Stimulated activated naive B cell treated with anti-CD40 and anti-IgM and Interleukin-4, amounts not matched to agents 10 μg/mL and 1 μg/mL and 100 μg/mL, for 72 hours (primary cell): Measurements from ENCODE around the gene PLG.
"Not testable (repeated sequence)": the region's sequence is repeated elsewhere in the genome, so short reads cannot be mapped to it uniquely, and the experiment has no call there.

Experiments used
- ATAC-seq, 2 donors: fragments of 150-1000 bp; cut with Tn5 transposase; replicated peaks; 2 replicates each; pipeline ENCODE4 v1.10.0; 2021; ENCODE audit warnings: moderate library complexity in 1 of 2
- DNase-seq: peaks from one replicate; pipeline ENCODE4 v3.0.0; 2021
- H3K27ac Mint-ChIP-seq: one replicate; pipeline ENCODE4 v1.8.0; 2022; ENCODE audit warnings: mild to moderate bottlenecking, mixed read lengths
- H3K27me3 Mint-ChIP-seq, 2 donors: one replicate each; pipeline ENCODE4 v1.8.0; 2022; ENCODE audit warnings: mixed read lengths in 2 of 2
- H3K36me3 Mint-ChIP-seq, 2 donors: one replicate each; pipeline ENCODE4 v1.8.0; 2022; ENCODE audit warnings: mixed read lengths in 2 of 2, mild to moderate bottlenecking in 1 of 2
- H3K4me1 Mint-ChIP-seq, 2 donors: one replicate each; pipeline ENCODE4 v1.8.0; 2022; ENCODE audit warnings: mixed read lengths in 2 of 2, mild to moderate bottlenecking in 1 of 2
- H3K4me3 Mint-ChIP-seq, 2 donors: one replicate each; pipeline ENCODE4 v1.8.0; 2022; ENCODE audit warnings: mild to moderate bottlenecking in 2 of 2, mixed read lengths in 2 of 2, moderate library complexity in 1 of 2
- H3K9me3 Mint-ChIP-seq, 2 donors: one replicate each; pipeline ENCODE4 v1.8.0; 2022; ENCODE audit warnings: mixed read lengths in 2 of 2, mild to moderate bottlenecking in 1 of 2

The PLG gene

GRCh38 chr6:160735523-160735922 is 33.5 kb downstream of the PLG start:
- Mint-ChIP-seq H3K27ac (no peak overlapping the region), H3K9me3 (no peaks in the 10 kb centered on the region), H3K4me1 (peaks cover 8 to 12% of the 10 kb centered on the region in 2 donors), H3K27me3 (peaks cover 14 to 26% of the 10 kb centered on the region in 2 donors), H3K36me3 (no peaks in the 10 kb centered on the region), H3K4me3 (no peak overlapping the region)
- ATAC-seq, result peak; percentile 37 to 54
- DNase-seq, result no peak

GRCh38 chr6:160737934-160738333 is 35.9 kb downstream of the PLG start:
- ATAC-seq, result no peak

GRCh38 chr6:160739955-160740354 is 37.9 kb downstream of the PLG start:
- Mint-ChIP-seq H3K27me3 (peaks cover 3 to 8% of the 10 kb centered on the region in 2 donors), H3K4me3 (no peak overlapping the region), H3K9me3 (peaks cover 5 to 6% of the 10 kb centered on the region in 2 donors), H3K4me1 (peaks cover 26 to 28% of the 10 kb centered on the region in 2 donors), H3K36me3 (no peaks in the 10 kb centered on the region), H3K27ac (no peak overlapping the region)
- ATAC-seq (no peak), DNase-seq (no peak)

More at GRCh38 chr6:160737934-160738333, 35.9 kb downstream of the PLG start:
- no peak for DNase-seq
- Mint-ChIP-seq H3K27ac (no peak overlapping the region), H3K9me3 (peaks cover under 1 to 2% of the 10 kb centered on the region in 2 donors), H3K27me3 (peaks cover 7 to 18% of the 10 kb centered on the region in 2 donors), H3K4me1 (peaks cover 26 to 32% of the 10 kb centered on the region in 2 donors), H3K4me3 (no peak overlapping the region), H3K36me3 (no peaks in the 10 kb centered on the region)

- DNase-seq, result peak; percentile 69
- H3K27me3 Mint-ChIP-seq, H3K9me3 Mint-ChIP-seq, H3K27ac Mint-ChIP-seq, H3K4me3 Mint-ChIP-seq, H3K36me3 Mint-ChIP-seq: not testable (repeated sequence)
- peaks cover 23 to 28% of the 10 kb centered on the region in 2 donors for H3K4me1 Mint-ChIP-seq
- peak; percentile 98 to 99 for ATAC-seq
Measured at GRCh38 chr6:160741012-160741411, 39.0 kb downstream of the PLG start.

GRCh38 chr6:160742090-160742489 is 40.0 kb downstream of the PLG start:
- Mint-ChIP-seq H3K27me3 (peaks cover 0 to 8% of the 10 kb centered on the region in 2 donors), H3K4me1 (peaks cover 23 to 28% of the 10 kb centered on the region in 2 donors), H3K4me3 (no peak overlapping the region), H3K27ac (peak overlapping the region; percentile 79), H3K9me3 (peaks cover 9 to 12% of the 10 kb centered on the region in 2 donors), H3K36me3 (no peaks in the 10 kb centered on the region)
- DNase-seq (no peak), ATAC-seq (peak; percentile 46 to 60)

GRCh38 chr6:160750276-160750689 is 48.2 kb downstream of the PLG start:
- Mint-ChIP-seq H3K27me3 (peaks cover 0 to 6% of the 10 kb centered on the region in 2 donors), H3K27ac (no peak overlapping the region), H3K4me3 (no peak overlapping the region), H3K36me3 (no peaks in the 10 kb centered on the region), H3K4me1 (no peaks in the 10 kb centered on the region), H3K9me3 (peaks cover 2 to 7% of the 10 kb centered on the region in 2 donors)
- ATAC-seq, result peak; percentile 77 to 84
- peak; percentile 35 for DNase-seq

GRCh38 chr6:160753211-160753610 is 51.2 kb downstream of the PLG start:
- DNase-seq, H3K9me3 Mint-ChIP-seq, H3K4me1 Mint-ChIP-seq, H3K4me3 Mint-ChIP-seq, ATAC-seq, H3K36me3 Mint-ChIP-seq, H3K27ac Mint-ChIP-seq: not testable (repeated sequence)
- H3K27me3 Mint-ChIP-seq, result peaks cover 10 to 16% of the 10 kb centered on the region in 2 donors

- DNase-seq (no peak), ATAC-seq (no peak)
- Mint-ChIP-seq H3K4me3 (no peak overlapping the region), H3K9me3 (no peaks in the 10 kb centered on the region), H3K27ac (no peak overlapping the region), H3K36me3 (no peaks in the 10 kb centered on the region), H3K4me1 (no peaks in the 10 kb centered on the region), H3K27me3 (peaks cover 19 to 21% of the 10 kb centered on the region in 2 donors)
Measured at GRCh38 chr6:160755165-160755564, 53.1 kb downstream of the PLG start.

- no peaks in the 10 kb centered on the region for H3K9me3 Mint-ChIP-seq
- ATAC-seq (no peak), DNase-seq (no peak)
- H3K4me3 Mint-ChIP-seq, result no peak overlapping the region
- H3K4me1 Mint-ChIP-seq, result no peaks in the 10 kb centered on the region
- H3K27ac Mint-ChIP-seq, result no peak overlapping the region
- peaks cover 19 to 21% of the 10 kb centered on the region in 2 donors for H3K27me3 Mint-ChIP-seq
- H3K36me3 Mint-ChIP-seq, result no peaks in the 10 kb centered on the region
Measured at GRCh38 chr6:160756021-160756420, 54.0 kb downstream of the PLG start.

- Mint-ChIP-seq H3K9me3 (peaks cover 2 to 4% of the 10 kb centered on the region in 2 donors), H3K4me1 (no peaks in the 10 kb centered on the region), H3K36me3 (no peaks in the 10 kb centered on the region), H3K27ac (no peak overlapping the region), H3K4me3 (no peak overlapping the region), H3K27me3 (peaks cover 21 to 23% of the 10 kb centered on the region in 2 donors)
- DNase-seq (no peak), ATAC-seq (no peak)
Measured at GRCh38 chr6:160756871-160757270, 54.8 kb downstream of the PLG start.

- Mint-ChIP-seq H3K27me3 (peaks cover 27 to 35% of the 10 kb centered on the region in 2 donors), H3K4me3 (no peak overlapping the region), H3K27ac (no peak overlapping the region), H3K4me1 (peaks cover 3 to 5% of the 10 kb centered on the region in 2 donors), H3K9me3 (peaks cover 8 to 10% of the 10 kb centered on the region in 2 donors), H3K36me3 (no peaks in the 10 kb centered on the region)
- DNase-seq (no peak), ATAC-seq (no peak)
Measured at GRCh38 chr6:160764847-160765246, 62.8 kb downstream of the PLG start.

GRCh38 chr6:160765412-160765811 is 63.4 kb downstream of the PLG start:
- Mint-ChIP-seq H3K9me3 (peaks cover 8 to 10% of the 10 kb centered on the region in 2 donors), H3K4me1 (peaks cover 3 to 5% of the 10 kb centered on the region in 2 donors), H3K4me3 (no peak overlapping the region), H3K27me3 (peaks cover 27 to 35% of the 10 kb centered on the region in 2 donors), H3K27ac (no peak overlapping the region), H3K36me3 (no peaks in the 10 kb centered on the region)
- ATAC-seq, result no peak
- no peak for DNase-seq

- no peak overlapping the region for H3K27ac Mint-ChIP-seq
- H3K4me3 Mint-ChIP-seq, result no peak overlapping the region
- peaks cover 3 to 5% of the 10 kb centered on the region in 2 donors for H3K4me1 Mint-ChIP-seq
- DNase-seq (no peak), ATAC-seq (no peak)
- peaks cover 26 to 38% of the 10 kb centered on the region in 2 donors for H3K27me3 Mint-ChIP-seq
- H3K36me3 Mint-ChIP-seq, result no peaks in the 10 kb centered on the region
- peaks cover 6 to 9% of the 10 kb centered on the region in 2 donors for H3K9me3 Mint-ChIP-seq
Measured at GRCh38 chr6:160766657-160766988, 64.6 kb downstream of the PLG start.

- H3K27ac Mint-ChIP-seq, result peak overlapping the region; percentile 79
Measured at GRCh38 chr6:160766989-160767646, 65.1 kb downstream of the PLG start.

GRCh38 chr6:160767647-160768019 is 65.6 kb downstream of the PLG start:
- Mint-ChIP-seq H3K36me3 (no peaks in the 10 kb centered on the region), H3K4me1 (peaks cover 3 to 5% of the 10 kb centered on the region in 2 donors), H3K27ac (no peak overlapping the region), H3K9me3 (peaks cover 2% of the 10 kb centered on the region in 2 donors), H3K27me3 (peaks cover 23 to 37% of the 10 kb centered on the region in 2 donors), H3K4me3 (peak overlapping the region; percentile 79 to 85)
- ATAC-seq (peak; percentile 6 to 10), DNase-seq (no peak)

More at GRCh38 chr6:160766989-160767646, 65.1 kb downstream of the PLG start:
- ATAC-seq (peak; percentile 88 to 92), DNase-seq (peak; percentile 58)
- peaks cover 3 to 5% of the 10 kb centered on the region in 2 donors for H3K4me1 Mint-ChIP-seq
- no peaks in the 10 kb centered on the region for H3K36me3 Mint-ChIP-seq
- peaks cover 23 to 42% of the 10 kb centered on the region in 2 donors for H3K27me3 Mint-ChIP-seq
- peak overlapping the region; percentile 79 to 85 for H3K4me3 Mint-ChIP-seq
- H3K9me3 Mint-ChIP-seq, result peaks cover 4 to 6% of the 10 kb centered on the region in 2 donors
